Measurements from ENCODE around the gene ZNF319.

ZNF319 gene

GRCh38 chr16:57960826-57961472 lies 39.5 kb downstream of the ZNF319 start:
- Histone ChIP-seq H3K36me3 (replicated peaks) (no peaks in the 10 kb centered on the region), H3K4me3 (ENCODE audit: low read depth, low read length) (no peak overlapping the region), H3K27me3 (replicated peaks) (no peaks in the 10 kb centered on the region), H3K27ac (no peak overlapping the region)
- in situ Hi-C loops (cut with HindIII; ENCODE audit: low pct_ligation_motif_present, low sequenced_read_pairs) = no loop called here
- no peak for TF ChIP-seq CTCF (IDR thresholded peaks at IDR 0.05; ENCODE audit: low read depth, low read length, missing control alignments)
- DNase-seq = no peak

- no peak for TF ChIP-seq CTCF (IDR thresholded peaks at IDR 0.05; ENCODE audit: low read depth, low read length, missing control alignments)
- no peaks in the 10 kb centered on the region for H3K36me3 ChIP-seq (replicated peaks)
- no peak for DNase-seq
- H3K27ac ChIP-seq = no peak overlapping the region
- H3K27me3 ChIP-seq (replicated peaks) = no peaks in the 10 kb centered on the region
- in situ Hi-C loops (cut with HindIII; ENCODE audit: low pct_ligation_motif_present, low sequenced_read_pairs) = no loop called here
- no peak overlapping the region for H3K4me3 ChIP-seq (ENCODE audit: low read depth, low read length)
Measured at GRCh38 chr16:57960310-57960709, 40.2 kb downstream of the ZNF319 start.

GRCh38 chr16:57959804-57960203 lies 40.7 kb downstream of the ZNF319 start:
- no peak for DNase-seq
- no peaks in the 10 kb centered on the region for H3K27me3 ChIP-seq (replicated peaks)
- H3K27ac ChIP-seq = no peak overlapping the region
- TF ChIP-seq CTCF (IDR thresholded peaks at IDR 0.05; ENCODE audit: low read depth, low read length, missing control alignments) = no peak
- in situ Hi-C loops (cut with HindIII; ENCODE audit: low pct_ligation_motif_present, low sequenced_read_pairs) = no loop called here
- no peaks in the 10 kb centered on the region for H3K36me3 ChIP-seq (replicated peaks)
- no peak overlapping the region for H3K4me3 ChIP-seq (ENCODE audit: low read depth, low read length)

GRCh38 chr16:57959121-57959520 lies 41.4 kb downstream of the ZNF319 start:
- in situ Hi-C loops (cut with HindIII; ENCODE audit: low pct_ligation_motif_present, low sequenced_read_pairs) = no loop called here
- DNase-seq = no peak

GRCh38 chr16:57958544-57958943 lies 41.9 kb downstream of the ZNF319 start:
- no peaks in the 10 kb centered on the region for H3K36me3 ChIP-seq (replicated peaks)
- no peak for DNase-seq
- H3K27ac ChIP-seq = no peak overlapping the region
- in situ Hi-C loops (cut with HindIII; ENCODE audit: low pct_ligation_motif_present, low sequenced_read_pairs) = no loop called here
- no peak overlapping the region for H3K4me3 ChIP-seq (ENCODE audit: low read depth, low read length)
- TF ChIP-seq CTCF (IDR thresholded peaks at IDR 0.05; ENCODE audit: low read depth, low read length, missing control alignments) = no peak
- H3K27me3 ChIP-seq (replicated peaks) = no peaks in the 10 kb centered on the region

More at GRCh38 chr16:57959121-57959520, 41.4 kb downstream of the ZNF319 start:
- no peak overlapping the region for H3K27ac ChIP-seq
- no peak overlapping the region for H3K4me3 ChIP-seq (ENCODE audit: low read depth, low read length)
- no peaks in the 10 kb centered on the region for H3K36me3 ChIP-seq (replicated peaks)
- no peaks in the 10 kb centered on the region for H3K27me3 ChIP-seq (replicated peaks)
- TF ChIP-seq CTCF (IDR thresholded peaks at IDR 0.05; ENCODE audit: low read depth, low read length, missing control alignments) = no peak

All from brain microvascular endothelial cell (primary cell).